CD4-positive, alpha-beta T cell treated with Interleukin-17A for 4 hours (primary cell): ENCODE data around the gene PSMG4.

Source experiments
- DNase-seq: peaks from one replicate; pipeline ENCODE4 v3.0.0-alpha.2; 2020; ENCODE audit warnings: mixed read lengths

The PSMG4 gene

GRCh38 chr6:3311826-3312225 lies 53.1 kb downstream of the PSMG4 start:
- no peak for DNase-seq

GRCh38 chr6:3312604-3313231 lies 54.0 kb downstream of the PSMG4 start:
- no peak for DNase-seq

GRCh38 chr6:3314176-3314575 lies 55.4 kb downstream of the PSMG4 start:
- no peak for DNase-seq

- DNase-seq = no peak
Observed at GRCh38 chr6:3314621-3315467, 56.1 kb downstream of the PSMG4 start.

- DNase-seq = no peak
Observed at GRCh38 chr6:3315841-3316240, 57.1 kb downstream of the PSMG4 start.

GRCh38 chr6:3316331-3316730 lies 57.6 kb downstream of the PSMG4 start:
- DNase-seq = no peak

GRCh38 chr6:3316818-3317217 lies 58.1 kb downstream of the PSMG4 start:
- no peak for DNase-seq
